GM19452 (cell line): Measurements from ENCODE around the gene IL11.
A peak's percentile ranks its signal among the peaks of the same experiment; 100 is the strongest.

Experiments used
- ATAC-seq: cut with Tn5 transposase; IDR thresholded peaks from one replicate; pipeline ENCODE4 v1.9.1; 2021; ENCODE audit not compliant: unreplicated experiment

Gene IL11

DNA sequence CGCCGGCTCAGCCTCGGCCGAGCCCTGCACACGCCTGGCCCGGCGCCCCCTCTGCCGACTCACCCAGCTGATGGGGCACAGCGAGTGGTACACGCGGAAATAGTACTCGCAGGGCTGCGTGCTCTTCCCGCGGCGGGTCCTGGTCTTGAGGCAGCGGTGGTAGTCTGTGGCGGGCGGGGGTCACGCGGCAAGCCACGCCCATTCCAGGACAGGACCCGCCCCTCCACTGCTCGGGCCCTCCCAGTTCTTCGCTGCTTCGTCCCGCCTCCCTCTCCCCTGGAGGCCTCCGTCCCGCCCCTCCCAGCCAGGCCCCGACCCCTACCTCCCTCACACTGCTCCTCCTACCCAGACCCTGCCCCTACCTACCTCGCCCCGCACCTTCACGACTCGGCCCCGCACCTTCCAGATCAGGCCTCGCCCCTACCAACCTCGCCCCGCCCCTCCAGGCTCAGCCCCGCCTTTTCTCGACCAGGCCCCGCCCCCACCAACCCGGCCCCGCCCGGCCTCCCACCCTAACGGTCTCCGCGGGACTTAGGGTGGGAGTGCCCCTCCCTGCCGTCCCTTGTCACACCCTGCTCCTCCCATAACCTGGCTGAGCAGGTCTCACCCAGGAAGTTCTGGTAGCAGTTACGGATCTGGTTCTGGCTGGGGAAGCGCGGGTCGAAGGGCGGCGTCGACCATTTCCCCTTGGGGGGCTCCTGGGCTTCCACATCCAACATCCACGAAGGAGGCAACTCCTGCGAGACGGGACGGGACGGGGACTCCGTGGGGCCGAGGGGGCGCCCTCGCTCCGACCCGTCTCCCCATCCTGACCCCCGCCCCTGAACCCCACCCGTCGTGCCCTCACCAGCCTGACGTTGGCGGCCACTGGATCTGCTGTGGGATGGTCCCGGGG lies 16.2 kb downstream of the IL11 start:
- ATAC-seq = no peak

DNA sequence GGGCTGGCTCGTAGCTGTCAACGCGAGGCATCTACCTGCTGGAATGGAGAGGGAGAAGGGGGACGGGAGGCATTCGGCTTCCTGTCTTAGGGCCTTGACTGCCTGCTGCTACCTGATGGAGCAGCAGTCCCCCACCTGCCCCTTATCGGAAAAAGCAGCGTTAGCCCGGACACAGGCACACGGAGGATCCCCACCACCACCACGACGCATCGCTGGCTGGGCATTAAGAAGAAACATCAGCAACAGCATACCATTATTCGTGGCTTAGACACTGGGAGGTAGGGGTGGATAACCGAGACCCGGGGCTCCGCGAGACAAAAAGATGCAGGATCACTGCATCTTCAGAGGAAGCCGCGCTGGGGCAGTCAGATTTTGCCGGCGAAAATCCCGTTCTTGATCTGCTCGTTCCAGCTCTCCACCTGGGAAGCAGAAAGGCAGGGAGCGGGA lies 16.9 kb downstream of the IL11 start:
- no peak for ATAC-seq

DNA sequence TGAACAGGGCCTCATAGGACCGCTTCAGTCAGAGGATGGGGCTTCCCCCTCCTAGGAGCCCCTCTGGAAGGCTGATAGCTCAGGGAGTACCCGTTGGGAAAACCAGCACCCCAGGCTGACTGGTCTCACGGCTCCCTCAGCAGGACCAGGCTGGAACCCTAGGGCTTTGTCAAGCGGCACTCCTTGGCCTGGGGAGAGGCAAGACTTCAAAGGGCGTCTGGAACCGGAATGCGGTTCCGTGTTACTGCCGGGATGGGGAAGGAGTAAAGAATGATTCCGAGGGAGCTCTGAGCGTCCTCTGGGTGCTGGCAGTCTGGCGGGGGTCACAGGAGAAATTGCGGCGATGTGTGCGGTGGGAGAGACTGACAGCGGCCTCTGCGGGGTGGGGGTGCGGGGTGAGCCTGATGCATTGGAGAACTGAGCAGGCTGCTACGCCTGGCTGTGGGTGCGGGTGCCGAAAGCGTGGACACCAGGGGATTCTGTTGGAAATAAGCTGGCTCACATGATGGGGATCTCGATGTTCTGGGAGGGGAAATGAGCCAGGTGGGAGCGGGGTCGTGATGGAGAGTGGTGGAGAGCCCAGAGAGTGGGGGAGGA lies 17.6 kb downstream of the IL11 start:
- ATAC-seq = no peak

DNA sequence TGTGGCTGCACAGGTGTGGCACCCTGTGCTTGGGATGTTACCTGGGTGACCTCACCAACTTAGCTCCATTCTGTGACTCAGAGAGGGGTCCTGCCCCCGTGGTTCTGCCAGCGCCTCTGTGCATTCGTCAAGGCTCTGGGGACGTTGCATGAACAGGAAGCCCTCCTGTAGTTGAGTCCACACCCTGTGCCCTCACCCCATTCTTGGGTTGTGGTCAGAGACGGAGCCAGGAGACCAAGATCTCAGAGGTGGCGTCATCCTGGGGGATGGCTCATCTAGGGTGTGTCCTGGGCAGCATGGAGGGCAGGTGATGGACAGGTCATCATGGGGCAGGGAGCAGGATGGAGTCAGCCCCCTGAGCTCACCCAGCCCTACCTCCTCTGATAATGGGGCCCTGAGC lies 18.2 kb downstream of the IL11 start:
- ATAC-seq = no peak

DNA sequence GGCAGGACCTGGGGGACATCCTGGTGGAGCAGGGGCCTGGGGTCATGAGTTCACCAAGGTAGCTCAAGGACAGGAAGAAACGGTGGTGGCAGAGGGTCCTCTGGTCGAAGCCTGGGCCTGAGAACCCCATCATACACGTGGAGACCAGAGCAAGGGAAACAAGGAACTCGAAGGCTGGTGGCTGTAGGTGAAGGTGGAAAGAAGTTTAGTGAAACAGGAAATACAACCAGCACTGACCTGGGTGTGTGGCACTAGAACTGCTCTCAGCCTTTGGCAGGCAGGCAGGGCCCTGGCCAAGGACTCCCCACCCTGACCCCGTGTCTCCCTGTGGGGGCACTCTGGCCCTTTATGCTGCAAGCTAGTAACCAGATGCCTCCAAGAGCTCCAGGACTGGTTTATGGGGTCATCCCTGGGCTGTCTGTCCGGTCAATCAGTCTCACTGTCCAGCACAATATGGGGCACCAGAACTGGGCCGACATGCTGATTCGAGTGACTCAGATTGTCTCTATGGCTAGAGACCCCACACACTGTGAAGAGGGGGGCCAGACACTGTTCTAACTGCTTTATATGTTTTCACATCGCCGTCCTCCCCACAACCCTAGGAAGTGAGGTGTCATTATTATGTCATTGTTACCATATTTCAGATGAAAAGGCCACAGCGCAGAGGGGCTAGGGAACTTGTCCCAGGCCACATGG lies 19.5 kb downstream of the IL11 start:
- ATAC-seq = no peak

DNA sequence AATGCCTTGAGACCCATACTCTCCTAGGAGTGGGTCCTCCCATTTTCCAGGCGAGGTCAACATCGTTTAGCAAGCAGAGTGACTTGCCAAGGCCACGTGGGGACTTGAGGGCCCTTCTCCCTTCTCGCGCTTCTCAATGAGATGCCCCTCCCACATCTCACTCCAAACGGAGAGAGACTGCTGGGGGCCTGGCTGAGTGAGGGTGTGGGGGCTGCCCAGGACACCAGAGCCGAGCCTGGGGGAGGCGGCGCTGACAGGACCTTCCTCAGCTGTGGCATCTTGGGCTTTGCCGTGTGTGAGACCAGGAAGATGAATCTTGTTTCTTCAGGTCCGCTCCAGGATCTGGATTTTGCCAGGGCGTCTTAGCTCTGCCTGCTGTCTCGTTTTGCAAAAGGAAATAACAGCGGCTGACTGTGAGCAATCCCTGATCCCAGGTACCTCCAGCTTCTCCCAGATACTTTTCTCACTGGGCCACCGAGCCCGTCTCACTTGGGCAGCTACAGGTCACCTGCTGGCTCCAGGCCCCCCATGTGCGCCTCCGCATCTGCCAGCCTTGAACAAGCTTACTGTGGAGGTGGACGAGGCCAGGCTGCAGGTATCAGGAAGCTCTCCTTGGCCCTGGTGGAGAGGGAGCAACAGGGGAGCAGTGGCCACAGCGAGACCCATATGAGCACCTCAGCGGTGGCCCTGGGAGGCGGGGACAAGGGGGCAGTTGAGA lies 21.8 kb downstream of the IL11 start:
- ATAC-seq = no peak

DNA sequence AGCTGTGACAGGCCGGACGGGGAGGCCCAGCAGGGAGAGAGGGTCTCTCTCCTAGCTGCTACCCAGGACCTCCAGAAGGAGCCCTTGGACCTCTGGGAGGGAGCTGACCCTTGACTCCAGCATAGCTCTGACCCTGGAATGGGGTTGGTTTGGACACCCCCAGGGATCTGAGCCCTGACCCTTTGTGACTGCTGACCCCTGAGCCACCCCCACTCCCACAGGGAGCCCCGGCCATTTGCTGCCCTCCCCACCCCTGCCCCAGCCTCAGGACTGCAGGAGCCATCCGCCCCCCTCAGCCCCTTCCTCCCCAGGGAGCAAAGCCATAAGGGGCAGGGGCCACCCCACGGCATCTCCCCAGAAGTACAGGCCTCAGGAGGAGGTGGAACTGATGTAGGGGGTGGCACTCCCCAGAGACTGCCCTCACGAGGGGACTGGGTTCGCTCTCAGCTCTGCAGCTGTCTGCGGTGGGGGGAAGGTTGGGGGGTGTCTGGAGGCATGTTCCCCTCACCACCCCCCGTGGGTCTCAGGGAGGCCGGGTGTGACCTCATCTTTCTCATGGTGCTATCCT lies 22.7 kb downstream of the IL11 start:
- no peak for ATAC-seq

DNA sequence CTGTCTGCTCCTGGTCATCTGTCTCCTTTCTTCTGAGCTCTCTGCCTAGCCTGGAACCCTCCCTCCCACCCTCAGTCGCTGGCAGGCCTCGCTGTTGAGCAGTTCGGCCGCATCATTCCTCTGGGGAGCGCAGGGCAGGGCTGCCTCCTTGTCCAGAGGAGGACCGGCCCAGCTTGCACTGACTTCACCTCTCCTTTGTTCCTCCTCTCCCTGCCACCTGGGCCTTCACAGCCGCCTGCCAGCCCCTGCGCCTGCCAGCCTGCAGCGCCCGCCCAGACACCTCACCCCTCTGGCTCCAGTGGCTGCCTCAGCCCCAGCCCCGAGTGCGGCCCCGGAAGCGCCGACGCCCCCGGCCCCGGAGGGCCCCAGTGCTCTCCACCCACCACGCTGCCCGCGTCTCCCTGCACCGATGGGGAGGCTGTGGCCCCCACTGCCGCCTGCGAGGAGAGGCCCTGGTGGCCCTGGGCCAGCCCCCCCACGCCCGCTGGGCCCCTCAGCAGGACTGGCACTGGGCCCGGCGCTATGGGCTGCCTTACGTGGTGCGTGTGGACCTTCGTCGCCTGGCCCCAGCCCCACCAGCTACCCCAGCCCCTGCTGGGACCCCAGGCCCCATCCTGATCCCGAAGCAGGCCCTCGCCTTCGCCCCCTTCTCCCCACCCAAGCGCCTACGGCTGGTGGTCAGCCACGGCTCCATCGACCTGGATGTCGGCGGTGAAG lies 23.4 kb downstream of the IL11 start:
- no peak for ATAC-seq

DNA sequence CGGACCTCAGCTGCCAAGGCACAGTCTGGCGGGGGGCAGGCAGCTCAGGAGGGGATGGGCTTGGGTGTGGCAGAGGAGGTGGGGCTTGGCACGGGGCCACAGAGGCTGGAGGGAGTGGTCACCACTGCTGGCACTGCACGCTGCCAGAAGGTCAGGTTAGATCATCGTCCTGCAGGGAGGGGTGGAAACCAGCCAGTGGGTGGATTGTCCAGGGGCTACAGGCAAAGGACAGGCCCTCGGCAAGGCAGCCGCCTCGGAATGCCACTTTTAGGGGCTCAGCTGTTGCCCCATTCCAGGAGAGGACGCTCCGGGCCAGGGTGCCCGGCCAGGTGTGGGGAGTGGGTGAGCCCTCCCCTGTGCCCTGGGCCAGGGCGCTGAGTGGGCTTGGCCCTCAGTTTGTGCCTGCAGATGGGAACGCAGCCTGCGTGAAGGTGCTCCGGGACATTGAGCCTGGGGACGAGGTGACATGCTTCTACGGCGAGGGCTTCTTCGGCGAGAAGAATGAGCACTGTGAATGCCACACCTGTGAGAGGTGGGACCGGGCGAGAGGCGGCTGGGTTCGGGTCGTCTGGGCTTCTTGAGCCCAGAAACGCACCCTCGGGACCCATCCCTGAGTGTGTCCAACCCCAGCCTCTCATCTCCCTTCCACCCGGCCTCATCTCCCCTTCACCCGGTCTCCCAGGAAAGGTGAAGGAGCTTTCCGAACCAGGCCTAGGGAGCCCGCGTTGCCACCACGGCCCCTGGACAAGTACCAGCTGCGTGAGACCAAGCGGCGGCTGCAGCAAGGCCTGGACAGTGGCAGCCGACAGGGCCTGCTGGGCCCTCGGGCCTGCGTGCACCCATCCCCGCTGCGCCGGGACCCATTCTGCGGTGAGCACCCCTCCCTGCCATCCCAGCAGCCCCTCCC lies 24.2 kb downstream of the IL11 start:
- ATAC-seq = no peak

DNA sequence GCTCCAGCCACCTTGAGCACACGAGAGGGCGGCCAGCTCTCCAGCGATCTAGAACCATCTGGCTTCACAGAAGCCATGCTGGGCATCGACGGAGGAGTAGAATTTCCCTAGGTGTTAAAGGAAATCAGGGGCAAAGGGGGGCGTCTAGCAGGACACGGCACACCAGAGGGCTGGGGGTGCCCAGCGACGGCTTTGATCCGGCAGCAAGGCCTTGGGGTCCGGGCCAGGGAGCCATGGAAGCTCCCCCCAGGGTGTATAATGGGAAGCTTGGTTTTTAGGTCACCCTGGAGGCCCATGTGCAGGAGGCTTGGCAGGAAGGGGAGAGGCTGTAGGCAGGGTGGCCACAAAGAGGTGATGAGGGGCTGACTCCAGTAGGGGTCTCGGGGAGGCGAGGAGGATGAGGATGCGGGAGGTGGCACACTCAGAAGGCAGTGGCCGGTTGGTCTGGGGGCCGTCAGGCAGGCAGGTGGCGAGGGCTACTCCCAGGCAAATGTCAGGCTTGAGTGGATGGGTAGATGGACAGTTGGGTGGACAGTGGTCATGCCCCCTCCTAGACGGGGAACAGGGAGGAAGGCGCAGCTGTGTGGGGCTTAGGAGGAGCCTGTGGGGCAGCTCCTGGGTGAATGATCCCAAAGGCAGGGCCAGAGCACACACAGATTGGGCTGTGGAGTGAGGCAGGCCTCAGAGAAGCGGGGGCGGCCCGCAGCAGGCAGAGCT lies 25.0 kb downstream of the IL11 start:
- ATAC-seq = no peak

DNA sequence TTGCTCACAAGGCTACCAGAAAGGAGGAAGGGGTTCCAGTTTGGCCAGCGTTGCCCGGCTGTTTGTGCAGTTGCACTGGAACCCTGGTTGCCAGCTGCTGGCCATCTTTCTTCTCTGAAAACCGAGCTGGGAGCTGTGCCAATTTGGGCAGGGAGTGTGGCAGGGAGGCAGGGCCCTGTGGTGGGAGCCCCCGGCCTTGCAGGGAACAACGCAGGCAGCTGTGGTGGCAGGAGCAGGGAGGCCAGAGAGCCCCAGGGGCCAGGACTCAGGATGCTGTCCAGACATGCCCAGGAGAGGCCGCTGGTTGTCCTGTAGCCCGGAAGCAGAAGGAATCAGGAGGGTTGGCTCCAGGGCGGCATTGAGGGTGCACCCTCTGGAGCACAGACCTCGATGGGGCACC lies 25.8 kb downstream of the IL11 start:
- ATAC-seq = no peak

DNA sequence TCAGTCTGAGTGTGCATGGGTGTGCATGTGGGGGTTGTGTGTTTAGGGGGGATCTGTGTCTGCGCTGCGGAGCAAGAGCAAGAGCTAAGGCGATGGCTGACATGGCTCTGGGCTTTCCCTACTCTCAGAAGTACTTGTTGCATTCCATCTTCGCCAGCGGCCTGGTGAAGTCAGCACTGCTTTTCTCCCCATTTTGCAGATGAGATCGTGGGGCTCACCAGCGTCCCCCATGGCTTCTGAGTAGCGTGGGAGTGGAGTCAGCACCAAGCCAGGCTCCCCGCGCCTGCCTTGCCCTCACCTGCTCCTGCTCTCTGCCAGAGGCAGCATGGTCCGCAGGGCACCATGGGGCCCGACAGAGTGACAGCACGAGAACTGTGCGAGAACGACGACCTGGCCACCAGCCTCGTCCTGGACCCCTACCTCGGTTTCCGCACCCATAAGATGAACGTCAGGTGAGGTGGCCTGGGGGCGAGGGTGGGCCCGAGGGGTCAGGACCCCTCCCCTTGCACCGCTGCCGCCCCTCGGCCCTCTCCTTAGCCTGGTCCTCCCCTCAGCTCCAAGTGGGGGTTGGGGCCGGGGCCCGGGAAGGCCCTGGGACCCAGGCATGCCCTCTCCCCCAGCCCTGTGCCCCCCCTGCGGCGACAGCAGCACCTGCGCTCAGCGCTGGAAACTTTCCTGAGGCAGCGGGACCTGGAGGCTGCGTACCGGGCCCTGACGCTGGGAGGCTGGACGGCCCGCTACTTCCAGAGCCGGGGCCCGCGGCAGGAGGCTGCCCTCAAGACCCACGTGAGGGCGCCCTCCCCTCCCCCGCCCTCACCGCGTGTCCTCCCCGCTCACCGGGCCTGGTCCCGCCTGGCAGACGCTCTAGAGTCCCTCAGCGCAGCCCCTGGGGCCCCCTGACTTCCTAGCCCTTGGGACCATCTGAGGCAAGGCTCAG lies 28.4 kb downstream of the IL11 start:
- ATAC-seq = no peak

DNA sequence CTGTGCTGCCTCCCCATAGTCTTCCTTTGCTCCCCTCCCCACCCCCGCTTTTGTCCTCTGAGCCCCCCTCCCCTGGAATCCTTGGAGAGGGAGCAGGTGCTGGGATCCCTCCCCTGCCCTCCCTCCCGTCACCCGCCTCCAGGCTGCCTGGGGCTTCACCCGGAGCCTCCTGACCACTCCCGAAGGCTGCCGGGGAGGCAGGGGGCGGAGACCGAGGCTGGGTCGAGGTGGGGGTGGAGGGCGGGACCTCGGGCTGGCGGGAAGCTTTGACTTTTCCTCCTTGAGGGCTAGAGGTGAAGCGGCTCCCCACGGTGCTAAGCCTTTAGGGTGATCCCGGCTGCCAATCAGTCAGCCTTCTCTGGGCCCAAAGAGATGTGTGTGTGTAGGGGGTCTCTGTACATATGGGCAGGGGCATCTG lies 29.1 kb downstream of the IL11 start:
- ATAC-seq = no peak

DNA sequence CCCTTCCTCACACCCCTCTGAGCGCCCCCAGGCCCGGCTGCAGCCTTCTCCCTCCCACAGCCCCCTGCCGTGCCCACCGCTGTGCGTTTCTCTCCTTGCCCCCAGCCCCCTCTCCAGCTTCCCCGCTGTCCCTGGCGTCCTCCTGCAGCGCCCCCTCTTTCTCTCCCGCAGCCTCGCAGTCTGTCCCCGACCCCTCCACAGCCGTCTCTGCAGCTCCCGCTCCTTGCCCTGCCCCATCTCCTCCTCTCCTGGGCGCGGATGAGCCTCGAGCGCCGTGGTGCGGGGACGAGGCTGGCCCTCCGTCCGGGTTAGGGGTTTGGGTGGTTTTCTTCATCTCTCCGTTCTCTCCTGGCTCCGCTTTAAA lies 29.5 kb downstream of the IL11 start:
- ATAC-seq = no peak

DNA sequence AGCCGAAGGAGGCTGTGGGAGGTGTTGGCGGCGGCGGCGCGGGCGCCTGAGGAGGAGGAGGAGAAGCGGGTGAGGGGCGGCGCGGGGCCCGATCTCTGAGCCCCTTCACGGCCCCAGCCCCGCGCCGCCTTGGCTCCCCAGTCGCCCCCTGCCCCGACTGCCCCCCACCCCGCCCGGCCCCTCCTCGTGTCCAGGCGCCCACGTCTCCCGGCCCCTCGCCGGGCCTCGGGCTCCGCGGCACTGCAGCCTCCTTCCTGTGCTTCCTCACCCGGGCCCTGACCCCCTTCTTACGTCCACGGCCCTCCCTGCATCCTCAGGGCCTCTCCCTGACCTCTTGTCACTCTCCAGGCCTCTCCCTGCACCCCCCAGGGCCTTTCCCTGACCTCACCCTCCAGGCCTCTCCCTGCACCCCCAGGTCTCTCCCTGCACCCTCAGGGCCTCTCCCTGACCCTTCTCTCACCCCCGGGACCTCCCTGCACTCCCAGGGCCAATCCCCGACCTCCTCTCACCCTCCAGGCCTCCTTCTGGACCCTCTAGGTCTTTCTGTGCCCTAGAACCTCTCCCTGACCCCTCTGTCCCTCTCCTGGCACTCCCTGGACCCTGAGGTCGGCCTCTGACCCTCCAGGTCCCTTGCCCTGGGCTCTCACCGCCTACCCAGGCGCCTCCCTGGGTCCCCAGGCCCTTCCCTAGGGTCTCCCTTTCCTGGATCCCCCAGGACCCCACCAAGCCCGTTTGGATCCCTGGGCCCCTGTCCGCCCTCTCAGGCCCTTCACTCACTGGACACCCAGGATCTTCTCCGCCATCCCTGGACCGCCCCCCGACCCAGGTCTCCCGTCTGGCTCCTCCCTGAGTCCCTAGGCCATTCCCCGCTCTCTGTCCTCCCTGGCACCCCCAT lies 30.1 kb downstream of the IL11 start:
- no peak for ATAC-seq

DNA sequence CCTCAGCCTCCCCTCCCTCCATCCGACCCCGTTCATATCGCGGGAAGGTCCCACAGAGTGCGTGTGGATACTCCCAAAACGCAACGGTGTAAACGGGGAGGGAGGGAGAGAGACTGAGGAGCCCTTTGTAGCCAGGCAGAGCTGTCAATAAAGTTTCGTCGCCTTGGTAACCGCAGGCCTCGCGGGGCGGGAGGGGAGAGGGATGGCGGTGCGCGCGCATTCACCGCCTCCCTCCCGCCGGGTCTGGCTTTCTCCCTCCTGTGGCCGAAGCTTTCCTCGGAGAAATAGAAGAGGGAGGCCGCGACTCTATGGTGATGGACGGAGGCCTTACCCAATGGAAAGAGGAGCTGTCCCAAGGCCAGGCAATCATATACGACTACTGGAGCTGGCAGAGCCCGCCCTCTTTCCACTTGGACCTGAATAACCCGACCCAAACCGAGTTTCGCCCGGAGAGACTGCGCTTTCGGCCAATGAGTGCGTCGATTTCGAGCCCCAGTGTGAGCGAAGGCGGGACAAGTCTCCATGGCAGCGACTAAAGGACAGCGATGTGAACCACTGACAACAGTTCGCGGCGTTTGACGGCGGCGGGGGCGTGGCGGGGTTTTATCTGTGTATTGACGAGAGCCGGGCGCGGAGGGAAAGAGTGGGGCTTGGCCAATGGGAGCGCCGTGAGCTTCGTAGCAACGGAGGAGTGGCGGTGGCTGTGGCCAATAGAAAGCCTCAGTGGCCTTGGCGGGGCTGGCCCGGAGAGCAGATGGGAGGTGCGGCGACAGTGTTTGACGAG lies 31.0 kb downstream of the IL11 start, which contains the start of gene KMT5C:
TSS of gene KMT5C (plus strand) at position 772 of the 784 bp plus-strand sequence. CDS start 2,061 bp downstream, outside the sequence.
- peak; percentile 81 for ATAC-seq
